CD4-positive, alpha-beta T cell (primary cell): ENCODE results near the gene PRPF38A. TPM values are rescaled to one million over a fixed set of nuclear protein-coding genes. Genes with fewer than 3 reads are reported as not detected.

ENCODE experiments used
- ATAC-seq: fragments of 200-7000 bp; cut with Tn5 transposase; one replicate; pipeline ENCODE4 v1.10.0; 2022; ENCODE audit warnings: mild to moderate bottlenecking; ENCODE audit not compliant: poor library complexity
- CTCF ChIA-PET: fragments of 350-600 bp; sonication (Branson Sonifier 250); formaldehyde crosslinking; loops from one replicate; lab custom pipeline; 2021; ENCODE audit warnings: antibody characterized with exemption, inconsistent platforms; lab: Charles Lee
- POLR2A ChIA-PET: fragments of 350-600 bp; sonication (Branson Sonifier 250); formaldehyde crosslinking; loops from one replicate; lab custom pipeline; 2021; ENCODE audit warnings: antibody characterized with exemption, inconsistent platforms; lab: Charles Lee
- DNase-seq, 14 experiments: peaks; one replicate each; pipeline ENCODE4 v3.0.0-alpha.2; 2013 to 2020; ENCODE audit warnings: mixed read lengths in 2 of 14
- H3K27ac ChIP-seq, 2 donors: one replicate each; pipeline versions ENCODE4 v1.5.1 to v1.7.0; 2013; ENCODE audit warnings: low read length in 2 of 2, low read depth in 1 of 2, mild to moderate bottlenecking in 1 of 2
- H3K27me3 ChIP-seq, 2 experiments: 1 replicate in 1 of 2; 2 replicates in 1 of 2; pipeline versions ENCODE4 v1.6.1 to v1.7.0; 2013; ENCODE audit warnings: low read length in 2 of 2, control low read depth in 1 of 2, mild to moderate bottlenecking in 1 of 2, moderate library complexity in 1 of 2; ENCODE audit not compliant: insufficient read depth in 2 of 2, control insufficient read depth in 1 of 2
- H3K36me3 ChIP-seq: one replicate; pipeline ENCODE4 v1.6.1; 2013; ENCODE audit warnings: low read length, control low read depth; ENCODE audit not compliant: insufficient read depth
- H3K4me1 ChIP-seq: one replicate; pipeline ENCODE4 v1.6.1; 2013; ENCODE audit warnings: low read length, control low read depth; ENCODE audit not compliant: insufficient read depth
- H3K4me3 ChIP-seq: one replicate; pipeline ENCODE4 v1.5.1; 2013; ENCODE audit warnings: mild to moderate bottlenecking, low read length, moderate library complexity
- H3K9me3 ChIP-seq, 2 experiments: 1 replicate in 1 of 2; 2 replicates in 1 of 2; pipeline versions ENCODE4 v1.6.1 to v1.7.0; 2013; ENCODE audit warnings: low read length in 2 of 2, mild to moderate bottlenecking in 2 of 2, control low read depth in 1 of 2, moderate library complexity in 1 of 2; ENCODE audit not compliant: control insufficient read depth in 1 of 2, insufficient read depth in 1 of 2
- H3K27ac Mint-ChIP-seq: one replicate; pipeline ENCODE4 v1.8.0; 2020; ENCODE audit warnings: mixed read lengths
- H3K27me3 Mint-ChIP-seq: one replicate; pipeline ENCODE4 v1.8.0; 2021; ENCODE audit warnings: mixed read lengths
- H3K36me3 Mint-ChIP-seq: one replicate; pipeline ENCODE4 v1.8.0; 2021; ENCODE audit warnings: low read depth, mixed read lengths
- H3K4me1 Mint-ChIP-seq: one replicate; pipeline ENCODE4 v1.8.0; 2021; ENCODE audit warnings: low read depth, mixed read lengths
- H3K4me3 Mint-ChIP-seq: one replicate; pipeline ENCODE4 v1.8.0; 2020; ENCODE audit warnings: mild to moderate bottlenecking, mixed read lengths
- H3K9me3 Mint-ChIP-seq: one replicate; pipeline ENCODE4 v1.8.0; 2020; ENCODE audit warnings: mixed read lengths
- CTCF ChIP-seq: fragments of 200-600 bp; IDR thresholded peaks from one replicate; pipeline ENCODE4 v1.8.0; 2022; ENCODE audit warnings: antibody characterized with exemption, mild to moderate bottlenecking
- intact Hi-C, 2 experiments: fragments of 100-400 bp; cut with DNase I in 1 of 2; cut with micrococcal nuclease in 1 of 2; formaldehyde crosslinking; loops; one replicate each; pipeline versions ENCODE4 v1.15.1 to v1.9.0; 2023 to 2025; cut with DNase I, micrococcal nuclease
- total RNA-seq, 174 experiments: library from RNA in 2 of 174; stranded (reverse) in 2 of 174; gene quantifications; one replicate each; pipeline ENCODE4 v1.2.3 and lab custom pipeline; 2021 to 2026

PRPF38A gene
- total RNA-seq, 2 experiments from 2014 or later, result 56.2 to 63.6 TPM

- Histone ChIP-seq H3K27ac (no peak overlapping the region), H3K4me3 (no peak overlapping the region), H3K36me3 (peaks cover 56% of the 10 kb centered on the region), H3K4me1 (no peaks in the 10 kb centered on the region), H3K27me3 (no peaks in the 10 kb centered on the region), H3K9me3 (no peaks in the 10 kb centered on the region)
- ChIA-PET CTCF (interaction anchor here (1.5 kb wide), 1 partner anchor 29 kb away, joined by 3 read pairs; the partner anchor contains the start of genes ORC1 and PRPF38A), POLR2A (interaction anchor here (0.7 to 1.0 kb wide), 2 partner anchors 8 to 23 kb away, joined by 3 to 5 read pairs; no protein-coding TSS in a partner anchor)
- intact Hi-C loops, result no loop called here
- H3K36me3 Mint-ChIP-seq, result peaks cover 85% of the 10 kb centered on the region
- no peak for DNase-seq
- no peak for ATAC-seq
- H3K27ac Mint-ChIP-seq, result no peak overlapping the region
- no peak for TF ChIP-seq CTCF
- H3K9me3 Mint-ChIP-seq, result no peaks in the 10 kb centered on the region
- no peaks in the 10 kb centered on the region for H3K27me3 Mint-ChIP-seq
- H3K4me3 Mint-ChIP-seq, result no peak overlapping the region
- H3K4me1 Mint-ChIP-seq, result peaks cover 1% of the 10 kb centered on the region
Observed at GRCh38 chr1:52432807-52433206, 28.4 kb downstream of the PRPF38A start.

GRCh38 chr1:52435211-52435610 is 30.8 kb downstream of the PRPF38A start:
- H3K27ac Mint-ChIP-seq, result no peak overlapping the region
- POLR2A ChIA-PET, result interaction anchor here (0.8 to 1.2 kb wide), 2 partner anchors 9 to 31 kb away, joined by 3 to 4 read pairs; partner anchors contain the start of genes ORC1 and PRPF38A
- Histone ChIP-seq H3K4me3 (no peak overlapping the region), H3K9me3 (no peaks in the 10 kb centered on the region), H3K4me1 (no peaks in the 10 kb centered on the region), H3K27me3 (no peaks in the 10 kb centered on the region), H3K27ac (no peak overlapping the region), H3K36me3 (peaks cover 68% of the 10 kb centered on the region)
- ATAC-seq (no peak), DNase-seq (no peak)
- H3K4me3 Mint-ChIP-seq, result no peak overlapping the region
- H3K27me3 Mint-ChIP-seq, result no peaks in the 10 kb centered on the region
- H3K4me1 Mint-ChIP-seq, result peaks cover 4% of the 10 kb centered on the region
- no peaks in the 10 kb centered on the region for H3K9me3 Mint-ChIP-seq
- no peak for TF ChIP-seq CTCF
- intact Hi-C loops, result no loop called here
- CTCF ChIA-PET, result no interaction called here
- peaks cover 91% of the 10 kb centered on the region for H3K36me3 Mint-ChIP-seq

- Histone ChIP-seq H3K9me3 (no peaks in the 10 kb centered on the region), H3K27ac (no peak overlapping the region), H3K4me1 (no peaks in the 10 kb centered on the region), H3K36me3 (peaks cover 67% of the 10 kb centered on the region), H3K27me3 (no peaks in the 10 kb centered on the region), H3K4me3 (no peak overlapping the region)
- Mint-ChIP-seq H3K27ac (no peak overlapping the region), H3K27me3 (no peaks in the 10 kb centered on the region), H3K4me3 (no peak overlapping the region), H3K36me3 (peaks cover 91% of the 10 kb centered on the region), H3K9me3 (no peaks in the 10 kb centered on the region), H3K4me1 (peaks cover 4% of the 10 kb centered on the region)
- ChIA-PET POLR2A (interaction anchor here (0.8 to 1.2 kb wide), 2 partner anchors 9 to 32 kb away, joined by 3 to 4 read pairs; partner anchors contain the start of genes ORC1 and PRPF38A), CTCF (no interaction called here)
- intact Hi-C loops, result no loop called here
- ATAC-seq, result no peak
- no peak for TF ChIP-seq CTCF
- no peak for DNase-seq
Observed at GRCh38 chr1:52435650-52436049, 31.2 kb downstream of the PRPF38A start.
